ENCODE results near the gene KCNJ3.

KCNJ3 gene

DNA sequence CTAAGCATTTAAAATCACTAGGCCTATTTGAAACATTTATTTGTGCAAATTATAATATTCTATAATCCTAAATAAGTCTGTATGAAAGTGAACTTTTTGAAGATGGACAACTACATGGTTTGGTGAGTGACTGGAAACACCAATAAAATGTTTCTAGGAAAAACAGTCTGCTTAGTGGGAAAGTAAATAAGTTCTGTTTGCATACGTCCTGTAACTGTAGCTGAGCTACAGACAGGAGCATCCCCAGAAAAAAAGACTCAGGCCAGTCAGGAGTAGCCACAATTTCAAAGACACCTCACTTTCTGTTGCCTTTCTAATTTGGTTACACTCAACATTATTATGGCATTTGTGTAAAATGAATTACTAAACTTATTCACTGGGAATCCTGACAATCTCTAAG lies 28.4 kb upstream of the KCNJ3 start:
- no peaks in the 10 kb centered on the region for H3K9me3 ChIP-seq (replicated peaks in 1 of 2; ENCODE audit: control insufficient read depth in 2 of 2, insufficient read depth in 1 of 2, low read depth in 1 of 2, low read length in 2 of 2)
- no peaks in the 10 kb centered on the region for H3K79me1 ChIP-seq (ENCODE audit: low read depth, low read length)
- no peak overlapping the region for H3K27ac ChIP-seq (replicated peaks; ENCODE audit: low read length)
- H3K9ac ChIP-seq (ENCODE audit: low read depth, low read length, poor library complexity), result no peak overlapping the region
- H3K36me3 ChIP-seq (replicated peaks in 1 of 2; ENCODE audit: control insufficient read depth in 2 of 2, insufficient read depth in 2 of 2, low read length in 2 of 2), result no peaks in the 10 kb centered on the region
- no peak overlapping the region for H3K4me3 ChIP-seq (ENCODE audit: low read length in 2 of 2)
- H3K27me3 ChIP-seq (ENCODE audit: control insufficient read depth in 3 of 3, insufficient read depth in 3 of 3, low read depth in 1 of 3, low read length in 3 of 3), result no peaks in the 10 kb centered on the region
- H3K4me1 ChIP-seq (ENCODE audit: control insufficient read depth in 2 of 2, insufficient read depth in 1 of 2, low read depth in 1 of 2, low read length in 2 of 2), result no peaks in the 10 kb centered on the region
- DNase-seq (ENCODE audit: low spot score), result no peak
- no peak overlapping the region for H2AFZ ChIP-seq (ENCODE audit: low read length)
- H2BK5ac ChIP-seq (ENCODE audit: low read length), result no peak overlapping the region
- H3K4ac ChIP-seq (ENCODE audit: low read length), result no peak overlapping the region
- no peak overlapping the region for H2BK12ac ChIP-seq (ENCODE audit: low read length)
- H3K18ac ChIP-seq (ENCODE audit: low read length), result no peak overlapping the region
- H4K8ac ChIP-seq (ENCODE audit: low read depth, low read length), result no peak overlapping the region
- no peak overlapping the region for H2AK5ac ChIP-seq (ENCODE audit: low read depth, low read length)
- H2BK15ac ChIP-seq (ENCODE audit: low read length), result no peak overlapping the region
- WGBS, 2 donors (ENCODE audit: extremely low coverage in 2 of 2, insufficient read length in 2 of 2, insufficient replicate concordance in 1 of 2), result no CpG with 5 or more reads among the region's 1 CpG
- no peak overlapping the region for H3K14ac ChIP-seq (ENCODE audit: low read length)
- H3K4me2 ChIP-seq (ENCODE audit: insufficient read depth, low read length, poor library complexity, severe bottlenecking), result no peak overlapping the region
- H3K23ac ChIP-seq (ENCODE audit: low read depth, low read length, poor library complexity), result no peak overlapping the region
- no peak overlapping the region for H2BK120ac ChIP-seq (ENCODE audit: low read depth, low read length)
- H4K91ac ChIP-seq (ENCODE audit: low read depth, low read length, poor library complexity), result no peak overlapping the region

DNA sequence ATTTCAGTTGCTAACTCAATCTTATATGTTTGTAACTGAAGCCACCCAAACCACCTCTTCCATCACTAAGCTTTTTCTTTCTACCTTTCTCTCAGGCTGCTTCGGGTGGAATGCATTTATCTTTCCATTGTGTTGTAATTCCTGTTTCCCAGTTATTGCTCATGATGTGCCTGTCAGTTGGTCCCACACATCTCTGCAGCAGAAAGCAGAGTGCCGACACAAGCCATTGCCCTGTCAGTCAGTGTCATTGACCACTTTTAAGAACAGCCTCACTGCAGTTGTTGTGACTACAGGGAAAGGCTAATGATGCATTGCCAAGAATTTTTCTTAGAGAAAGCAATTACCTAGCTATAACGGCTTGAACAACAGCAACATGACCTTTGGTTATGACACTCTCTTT lies 24.8 kb upstream of the KCNJ3 start:
- DNase-seq (ENCODE audit: low spot score), result no peak
- Histone ChIP-seq H3K4me3 (ENCODE audit: low read length in 2 of 2) (no peak overlapping the region), H2BK15ac (ENCODE audit: low read length) (no peak overlapping the region), H2BK120ac (ENCODE audit: low read depth, low read length) (no peak overlapping the region), H2BK12ac (ENCODE audit: low read length) (no peak overlapping the region), H3K18ac (ENCODE audit: low read length) (no peak overlapping the region), H2AK5ac (ENCODE audit: low read depth, low read length) (no peak overlapping the region), H3K27ac (replicated peaks; ENCODE audit: low read length) (no peak overlapping the region), H4K91ac (ENCODE audit: low read depth, low read length, poor library complexity) (no peak overlapping the region), H3K14ac (ENCODE audit: low read length) (no peak overlapping the region), H3K4me2 (ENCODE audit: insufficient read depth, low read length, poor library complexity, severe bottlenecking) (no peak overlapping the region), H3K79me1 (ENCODE audit: low read depth, low read length) (no peaks in the 10 kb centered on the region), H3K27me3 (ENCODE audit: control insufficient read depth in 3 of 3, insufficient read depth in 3 of 3, low read depth in 1 of 3, low read length in 3 of 3) (no peaks in the 10 kb centered on the region), H2AFZ (ENCODE audit: low read length) (no peak overlapping the region), H3K9me3 (replicated peaks in 1 of 2; ENCODE audit: control insufficient read depth in 2 of 2, insufficient read depth in 1 of 2, low read depth in 1 of 2, low read length in 2 of 2) (no peaks in the 10 kb centered on the region), H3K23ac (ENCODE audit: low read depth, low read length, poor library complexity) (no peak overlapping the region), H4K8ac (ENCODE audit: low read depth, low read length) (no peak overlapping the region), H3K9ac (ENCODE audit: low read depth, low read length, poor library complexity) (no peak overlapping the region), H3K4me1 (ENCODE audit: control insufficient read depth in 2 of 2, insufficient read depth in 1 of 2, low read depth in 1 of 2, low read length in 2 of 2) (peaks cover 0 to 1% of the 10 kb centered on the region in 2 donors), H3K36me3 (replicated peaks in 1 of 2; ENCODE audit: control insufficient read depth in 2 of 2, insufficient read depth in 2 of 2, low read length in 2 of 2) (no peaks in the 10 kb centered on the region), H2BK5ac (ENCODE audit: low read length) (no peak overlapping the region), H3K4ac (ENCODE audit: low read length) (no peak overlapping the region)
- WGBS, 2 donors (ENCODE audit: extremely low coverage in 2 of 2, insufficient read length in 2 of 2, insufficient replicate concordance in 1 of 2), result no CpG with 5 or more reads among the region's 3 CpGs

DNA sequence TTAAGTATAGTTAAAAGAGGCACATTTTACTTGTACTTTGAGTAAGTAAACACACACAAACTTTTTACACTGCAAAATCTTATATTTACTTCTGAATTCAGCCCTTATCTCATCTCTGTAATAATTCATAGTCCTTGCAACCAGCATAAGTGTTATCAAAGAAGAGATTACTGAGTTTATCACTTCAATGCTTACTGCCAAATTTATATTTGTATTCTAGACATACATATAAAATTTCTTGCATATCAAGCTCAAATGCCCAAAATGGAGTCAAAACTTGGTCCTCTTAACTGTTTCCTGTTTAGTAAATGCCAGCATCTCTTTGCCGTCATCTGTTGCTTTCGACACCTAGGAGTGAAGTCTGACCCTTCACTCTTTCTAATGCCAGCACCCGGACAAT lies 21.1 kb upstream of the KCNJ3 start:
- Histone ChIP-seq H3K27me3 (ENCODE audit: control insufficient read depth in 3 of 3, insufficient read depth in 3 of 3, low read depth in 1 of 3, low read length in 3 of 3) (no peaks in the 10 kb centered on the region), H3K4me3 (ENCODE audit: low read length in 2 of 2) (no peak overlapping the region), H3K14ac (ENCODE audit: low read length) (no peak overlapping the region), H3K4ac (ENCODE audit: low read length) (no peak overlapping the region), H4K8ac (ENCODE audit: low read depth, low read length) (no peak overlapping the region), H2AFZ (ENCODE audit: low read length) (no peak overlapping the region), H4K91ac (ENCODE audit: low read depth, low read length, poor library complexity) (no peak overlapping the region), H3K23ac (ENCODE audit: low read depth, low read length, poor library complexity) (no peak overlapping the region), H3K27ac (replicated peaks; ENCODE audit: low read length) (no peak overlapping the region), H3K4me1 (ENCODE audit: control insufficient read depth in 2 of 2, insufficient read depth in 1 of 2, low read depth in 1 of 2, low read length in 2 of 2) (peaks cover 0 to 1% of the 10 kb centered on the region in 2 donors), H3K79me1 (ENCODE audit: low read depth, low read length) (no peaks in the 10 kb centered on the region), H3K36me3 (replicated peaks in 1 of 2; ENCODE audit: control insufficient read depth in 2 of 2, insufficient read depth in 2 of 2, low read length in 2 of 2) (no peaks in the 10 kb centered on the region), H2BK120ac (ENCODE audit: low read depth, low read length) (no peak overlapping the region), H2BK12ac (ENCODE audit: low read length) (no peak overlapping the region), H3K9me3 (replicated peaks in 1 of 2; ENCODE audit: control insufficient read depth in 2 of 2, insufficient read depth in 1 of 2, low read depth in 1 of 2, low read length in 2 of 2) (no peaks in the 10 kb centered on the region), H2BK15ac (ENCODE audit: low read length) (no peak overlapping the region), H2AK5ac (ENCODE audit: low read depth, low read length) (no peak overlapping the region), H3K4me2 (ENCODE audit: insufficient read depth, low read length, poor library complexity, severe bottlenecking) (no peak overlapping the region), H3K9ac (ENCODE audit: low read depth, low read length, poor library complexity) (no peak overlapping the region), H2BK5ac (ENCODE audit: low read length) (no peak overlapping the region), H3K18ac (ENCODE audit: low read length) (no peak overlapping the region)
- no peak for DNase-seq (ENCODE audit: low spot score)
- WGBS, 2 donors (ENCODE audit: extremely low coverage in 2 of 2, insufficient read length in 2 of 2, insufficient replicate concordance in 1 of 2), result no CpG with 5 or more reads among the region's 3 CpGs

DNA sequence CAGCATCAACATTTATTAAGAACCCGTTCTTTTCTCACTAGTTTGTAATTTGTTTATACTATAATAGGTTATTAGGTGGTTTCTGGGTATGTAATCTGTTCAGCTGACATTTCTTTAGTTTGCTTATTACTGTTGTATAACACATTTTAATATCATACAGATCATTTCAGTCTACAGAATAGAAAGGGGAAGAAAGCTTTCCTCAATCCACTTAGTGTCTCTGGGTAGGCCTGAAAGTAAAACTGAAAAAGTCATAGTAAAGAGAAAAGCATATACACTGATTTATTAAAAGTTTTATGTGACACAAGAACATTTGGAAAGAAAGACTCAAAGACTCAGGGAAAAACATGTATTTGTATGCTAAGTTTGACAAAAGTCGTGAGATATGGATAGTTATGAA lies 16.8 kb upstream of the KCNJ3 start:
- H3K9me3 ChIP-seq (replicated peaks in 1 of 2; ENCODE audit: control insufficient read depth in 2 of 2, insufficient read depth in 1 of 2, low read depth in 1 of 2, low read length in 2 of 2), result no peaks in the 10 kb centered on the region
- H3K4ac ChIP-seq (ENCODE audit: low read length), result no peak overlapping the region
- 100% methylated on average over 1 of the region's 2 CpGs for WGBS, 2 donors (ENCODE audit: extremely low coverage in 2 of 2, insufficient read length in 2 of 2, insufficient replicate concordance in 1 of 2)
- H3K18ac ChIP-seq (ENCODE audit: low read length), result no peak overlapping the region
- no peak overlapping the region for H3K4me2 ChIP-seq (ENCODE audit: insufficient read depth, low read length, poor library complexity, severe bottlenecking)
- H3K9ac ChIP-seq (ENCODE audit: low read depth, low read length, poor library complexity), result no peak overlapping the region
- H3K14ac ChIP-seq (ENCODE audit: low read length), result no peak overlapping the region
- H2AK5ac ChIP-seq (ENCODE audit: low read depth, low read length), result no peak overlapping the region
- no peak overlapping the region for H3K27ac ChIP-seq (replicated peaks; ENCODE audit: low read length)
- H3K79me1 ChIP-seq (ENCODE audit: low read depth, low read length), result no peaks in the 10 kb centered on the region
- H3K4me3 ChIP-seq (ENCODE audit: low read length in 2 of 2), result no peak overlapping the region
- H2BK12ac ChIP-seq (ENCODE audit: low read length), result no peak overlapping the region
- no peak overlapping the region for H4K91ac ChIP-seq (ENCODE audit: low read depth, low read length, poor library complexity)
- DNase-seq (ENCODE audit: low spot score), result no peak
- no peaks in the 10 kb centered on the region for H3K27me3 ChIP-seq (ENCODE audit: control insufficient read depth in 3 of 3, insufficient read depth in 3 of 3, low read depth in 1 of 3, low read length in 3 of 3)
- no peak overlapping the region for H2BK120ac ChIP-seq (ENCODE audit: low read depth, low read length)
- H3K36me3 ChIP-seq (replicated peaks in 1 of 2; ENCODE audit: control insufficient read depth in 2 of 2, insufficient read depth in 2 of 2, low read length in 2 of 2), result no peaks in the 10 kb centered on the region
- H3K4me1 ChIP-seq (ENCODE audit: control insufficient read depth in 2 of 2, insufficient read depth in 1 of 2, low read depth in 1 of 2, low read length in 2 of 2), result peaks cover 0 to 1% of the 10 kb centered on the region in 2 donors
- no peak overlapping the region for H2BK5ac ChIP-seq (ENCODE audit: low read length)
- H3K23ac ChIP-seq (ENCODE audit: low read depth, low read length, poor library complexity), result no peak overlapping the region
- no peak overlapping the region for H2AFZ ChIP-seq (ENCODE audit: low read length)
- H4K8ac ChIP-seq (ENCODE audit: low read depth, low read length), result no peak overlapping the region
- H2BK15ac ChIP-seq (ENCODE audit: low read length), result no peak overlapping the region

Data from neuronal stem cell (in vitro differentiated cells).